Measurements from ENCODE around the gene FOXK1.
"Not testable (repeated sequence)": the region's sequence is repeated elsewhere in the genome, so short reads cannot be mapped to it uniquely, and the experiment has no call there.

FOXK1 gene

GRCh38 chr7:4692055-4692454, 10.0 kb downstream of the FOXK1 start:
- H3K4me3 ChIP-seq (ENCODE audit: low read length) = no peak overlapping the region
- no peak for DNase-seq (ENCODE audit: low read depth, low spot score)

GRCh38 chr7:4692622-4693021, 10.5 kb downstream of the FOXK1 start:
- not testable (repeated sequence) for DNase-seq (ENCODE audit: low read depth, low spot score); H3K4me3 ChIP-seq (ENCODE audit: low read length)

GRCh38 chr7:4693152-4693551, 11.1 kb downstream of the FOXK1 start:
- DNase-seq (ENCODE audit: low read depth, low spot score) = no peak
- no peak overlapping the region for H3K4me3 ChIP-seq (ENCODE audit: low read length)

GRCh38 chr7:4693749-4694148, 11.7 kb downstream of the FOXK1 start:
- no peak for DNase-seq (ENCODE audit: low read depth, low spot score)
- no peak overlapping the region for H3K4me3 ChIP-seq (ENCODE audit: low read length)

- DNase-seq (ENCODE audit: low read depth, low spot score) = no peak
- no peak overlapping the region for H3K4me3 ChIP-seq (ENCODE audit: low read length)
Measured at GRCh38 chr7:4694305-4694704, 12.2 kb downstream of the FOXK1 start.

GRCh38 chr7:4698707-4699275, 16.7 kb downstream of the FOXK1 start:
- DNase-seq (ENCODE audit: low read depth, low spot score) = no peak
- H3K4me3 ChIP-seq (ENCODE audit: low read length) = no peak overlapping the region

GRCh38 chr7:4699841-4700240, 17.7 kb downstream of the FOXK1 start:
- no peak for DNase-seq (ENCODE audit: low read depth, low spot score)
- no peak overlapping the region for H3K4me3 ChIP-seq (ENCODE audit: low read length)

GRCh38 chr7:4700577-4701235, 18.6 kb downstream of the FOXK1 start:
- DNase-seq (ENCODE audit: low read depth, low spot score) = no peak
- H3K4me3 ChIP-seq (ENCODE audit: low read length) = no peak overlapping the region

GRCh38 chr7:4702961-4703512, 20.9 kb downstream of the FOXK1 start:
- no peak for DNase-seq (ENCODE audit: low read depth, low spot score)
- no peak overlapping the region for H3K4me3 ChIP-seq (ENCODE audit: low read length)

GRCh38 chr7:4703532-4703931, 21.4 kb downstream of the FOXK1 start:
- H3K4me3 ChIP-seq (ENCODE audit: low read length) = no peak overlapping the region
- no peak for DNase-seq (ENCODE audit: low read depth, low spot score)

- H3K4me3 ChIP-seq (ENCODE audit: low read length) = no peak overlapping the region
- DNase-seq (ENCODE audit: low read depth, low spot score) = no peak
Measured at GRCh38 chr7:4706384-4707216, 24.5 kb downstream of the FOXK1 start.

- H3K4me3 ChIP-seq (ENCODE audit: low read length) = no peak overlapping the region
- DNase-seq (ENCODE audit: low read depth, low spot score) = no peak
Measured at GRCh38 chr7:4707217-4707741, 25.2 kb downstream of the FOXK1 start.

- DNase-seq (ENCODE audit: low read depth, low spot score) = no peak
- H3K4me3 ChIP-seq (ENCODE audit: low read length) = no peak overlapping the region
Measured at GRCh38 chr7:4707980-4708411, 25.9 kb downstream of the FOXK1 start.

- DNase-seq (ENCODE audit: low read depth, low spot score) = no peak
- H3K4me3 ChIP-seq (ENCODE audit: low read length) = no peak overlapping the region
Measured at GRCh38 chr7:4709187-4709586, 27.1 kb downstream of the FOXK1 start.

- DNase-seq (ENCODE audit: low read depth, low spot score) = no peak
- no peak overlapping the region for H3K4me3 ChIP-seq (ENCODE audit: low read length)
Measured at GRCh38 chr7:4711093-4711492, 29.0 kb downstream of the FOXK1 start.

GRCh38 chr7:4711634-4712033, 29.5 kb downstream of the FOXK1 start:
- H3K4me3 ChIP-seq (ENCODE audit: low read length) = no peak overlapping the region
- no peak for DNase-seq (ENCODE audit: low read depth, low spot score)

GRCh38 chr7:4712281-4713182, 30.4 kb downstream of the FOXK1 start:
- DNase-seq (ENCODE audit: low read depth, low spot score) = no peak
- no peak overlapping the region for H3K4me3 ChIP-seq (ENCODE audit: low read length)

- no peak overlapping the region for H3K4me3 ChIP-seq (ENCODE audit: low read length)
- no peak for DNase-seq (ENCODE audit: low read depth, low spot score)
Measured at GRCh38 chr7:4713183-4713784, 31.2 kb downstream of the FOXK1 start.
